ENCODE results near the gene FSHR. TPM values are rescaled to one million over a fixed set of nuclear protein-coding genes. Genes with fewer than 3 reads are reported as not detected.

Gene FSHR
- total and polyA plus RNA-seq, 2 of the 4 experiments (the other 2 are of a cell fraction) = not detected

GRCh38 chr2:48944956-48945355, 209.4 kb downstream of the FSHR start:
- H3K4ac ChIP-seq (ENCODE audit: low read depth, low read length) = 0 out of 2 replicates have a peak overlapping the region, but pooled peaks have one; percentile 40
- H2AK9ac ChIP-seq (replicated peaks; ENCODE audit: low read depth, low read length, poor library complexity) = no peak overlapping the region
- TF ChIP-seq MAFK (IDR thresholded peaks at IDR 0.05; ENCODE audit: low read depth, low read length) (peak; percentile 31; the same call in 1 of the 2 replicates), RFX5 (IDR thresholded peaks at IDR 0.05; ENCODE audit: low read depth, low read length) (no peak)
- in situ Hi-C loops (cut with MboI; ENCODE audit: low sequenced_read_pairs) (loop anchor here (10.0 kb wide), 1 partner anchor 340 kb away; no protein-coding TSS in a partner anchor), intact Hi-C loops (cut with micrococcal nuclease) (loop anchor here (5.0 to 10.0 kb wide), 5 partner anchors 230 to 1532 kb away; no protein-coding TSS in a partner anchor), dilution Hi-C loops (cut with HindIII; ENCODE audit: low sequenced_read_pairs, unreplicated experiment) (no loop called here)
- peak overlapping the region; percentile 55 for H2BK120ac ChIP-seq (ENCODE audit: low read depth, low read length)
- no peak overlapping the region for H3K23ac ChIP-seq (ENCODE audit: low read depth, low read length)
- no peaks in the 10 kb centered on the region for H3K36me3 ChIP-seq (ENCODE audit: control insufficient read depth, insufficient read depth, low read length)
- H3K9ac ChIP-seq (ENCODE audit: low read depth, low read length) = no peak overlapping the region
- H3K4me3 ChIP-seq (ENCODE audit: insufficient read depth, low read depth, low read length) = no peak overlapping the region
- CTCF ChIA-PET = interaction anchor here (1.1 kb wide), 1 partner anchor 42 kb away, joined by 3 read pairs; no protein-coding TSS in a partner anchor
- H2BK15ac ChIP-seq (ENCODE audit: low read depth, low read length) = no peak overlapping the region
- POLR2A ChIA-PET (ENCODE audit: unreplicated experiment) = no interaction called here
- no peaks in the 10 kb centered on the region for H3K79me1 ChIP-seq (ENCODE audit: low read depth in 1 of 2, low read length in 2 of 2)
- BruUV-seq (replicated peaks) = no TSS peak
- H3K18ac ChIP-seq (ENCODE audit: low read depth, low read length) = peak overlapping the region; percentile 72
- H4K20me1 ChIP-seq (ENCODE audit: insufficient read depth, low read length) = no peaks in the 10 kb centered on the region
- H3K27me3 ChIP-seq (ENCODE audit: control insufficient read depth, insufficient read depth, low read length) = no peaks in the 10 kb centered on the region; the same call in 1 of the 2 replicates
- H4K8ac ChIP-seq (ENCODE audit: low read depth in 2 of 2, low read length in 2 of 2) = no peak overlapping the region
- H2BK20ac ChIP-seq (ENCODE audit: low read depth, low read length) = 0 out of 2 replicates have a peak overlapping the region, but pooled peaks have one; percentile 6
- no peak overlapping the region for H2BK5ac ChIP-seq (ENCODE audit: low read depth, low read length, poor library complexity, severe bottlenecking)
- ATAC-seq (ENCODE audit: low read depth) (peak; percentile 43), DNase-seq (peak; percentile 41)
- H3K9me3 ChIP-seq (ENCODE audit: control insufficient read depth, insufficient read depth, low read length) = no peaks in the 10 kb centered on the region
- H2AK5ac ChIP-seq (ENCODE audit: low read depth, low read length) = no peak overlapping the region
- H2AFZ ChIP-seq (replicated peaks; ENCODE audit: low read length, poor library complexity) = no peak overlapping the region
- peak overlapping the region; percentile 84 for H4K5ac ChIP-seq (ENCODE audit: low read depth, low read length)
- H3K4me1 ChIP-seq (ENCODE audit: control insufficient read depth, insufficient read depth, low read length) = peaks cover 3% of the 10 kb centered on the region; the same call in 1 of the 2 replicates
- H4K91ac ChIP-seq (ENCODE audit: insufficient read depth, low read depth, low read length) = no peak overlapping the region; the same call in 1 of the 2 replicates
- H3K4me2 ChIP-seq (ENCODE audit: low read depth, low read length) = no peak overlapping the region
- H3K27ac ChIP-seq (ENCODE audit: insufficient read depth, low read length) = no peak overlapping the region
- no peak overlapping the region for H3K14ac ChIP-seq (replicated peaks; ENCODE audit: low read depth, low read length)
- H3K56ac ChIP-seq (ENCODE audit: extremely low read depth, insufficient read depth, low read length) = no peak overlapping the region
- H3K9me1 ChIP-seq (ENCODE audit: insufficient read depth, low read length) = no peaks in the 10 kb centered on the region
- 60% methylated on average over 1 of the region's 1 CpG; no CpG with 5 or more reads in 1 of the 2 experiments for WGBS, 2 experiments (ENCODE audit: extremely low coverage in 2 of 2, insufficient read length in 1 of 2)

Measured in IMR-90 (cell line).